ENCODE measurements around the gene MORN1.
A peak's percentile ranks its signal among the peaks of the same experiment; 100 is the strongest.

MORN1 gene

DNA sequence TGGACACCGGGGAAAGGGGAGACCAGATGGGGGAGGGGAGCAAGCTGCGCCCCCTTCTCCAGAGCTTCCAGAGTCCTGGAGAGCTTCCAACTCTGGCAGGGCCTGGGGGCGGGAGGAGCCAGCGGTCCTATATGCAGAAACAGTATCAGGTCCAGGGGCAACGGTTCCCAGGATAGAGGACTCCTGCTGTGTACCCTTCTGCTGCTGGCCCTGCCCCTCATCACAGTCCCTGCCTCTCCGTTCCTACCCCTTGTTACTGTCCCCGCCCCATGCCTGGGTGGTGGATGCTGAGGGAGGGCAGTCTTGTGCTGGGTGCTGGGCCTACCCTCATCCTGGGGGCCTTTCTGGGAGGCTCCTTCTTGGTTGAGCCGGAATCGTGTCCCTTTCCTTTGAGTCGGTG, 40.2 kb upstream of the MORN1 start:
- POLR2A ChIA-PET = no interaction called here
- no peak overlapping the region for H3K4me3 ChIP-seq (ENCODE audit: low read depth, low read length)
- TF ChIP-seq, protein P1, sequence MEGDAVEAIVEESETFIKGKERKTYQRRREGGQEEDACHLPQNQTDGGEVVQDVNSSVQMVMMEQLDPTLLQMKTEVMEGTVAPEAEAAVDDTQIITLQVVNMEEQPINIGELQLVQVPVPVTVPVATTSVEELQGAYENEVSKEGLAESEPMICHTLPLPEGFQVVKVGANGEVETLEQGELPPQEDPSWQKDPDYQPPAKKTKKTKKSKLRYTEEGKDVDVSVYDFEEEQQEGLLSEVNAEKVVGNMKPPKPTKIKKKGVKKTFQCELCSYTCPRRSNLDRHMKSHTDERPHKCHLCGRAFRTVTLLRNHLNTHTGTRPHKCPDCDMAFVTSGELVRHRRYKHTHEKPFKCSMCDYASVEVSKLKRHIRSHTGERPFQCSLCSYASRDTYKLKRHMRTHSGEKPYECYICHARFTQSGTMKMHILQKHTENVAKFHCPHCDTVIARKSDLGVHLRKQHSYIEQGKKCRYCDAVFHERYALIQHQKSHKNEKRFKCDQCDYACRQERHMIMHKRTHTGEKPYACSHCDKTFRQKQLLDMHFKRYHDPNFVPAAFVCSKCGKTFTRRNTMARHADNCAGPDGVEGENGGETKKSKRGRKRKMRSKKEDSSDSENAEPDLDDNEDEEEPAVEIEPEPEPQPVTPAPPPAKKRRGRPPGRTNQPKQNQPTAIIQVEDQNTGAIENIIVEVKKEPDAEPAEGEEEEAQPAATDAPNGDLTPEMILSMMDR (IDR thresholded peaks at IDR 0.05; ENCODE audit: insufficient read depth, low read length, missing control alignments) = no peak
- no peak for DNase-seq (ENCODE audit: low read depth, low spot score)
- CTCF ChIA-PET = interaction anchor here (1.4 kb wide), 1 partner anchor 116 kb away, joined by 5 read pairs; no protein-coding TSS in a partner anchor

DNA sequence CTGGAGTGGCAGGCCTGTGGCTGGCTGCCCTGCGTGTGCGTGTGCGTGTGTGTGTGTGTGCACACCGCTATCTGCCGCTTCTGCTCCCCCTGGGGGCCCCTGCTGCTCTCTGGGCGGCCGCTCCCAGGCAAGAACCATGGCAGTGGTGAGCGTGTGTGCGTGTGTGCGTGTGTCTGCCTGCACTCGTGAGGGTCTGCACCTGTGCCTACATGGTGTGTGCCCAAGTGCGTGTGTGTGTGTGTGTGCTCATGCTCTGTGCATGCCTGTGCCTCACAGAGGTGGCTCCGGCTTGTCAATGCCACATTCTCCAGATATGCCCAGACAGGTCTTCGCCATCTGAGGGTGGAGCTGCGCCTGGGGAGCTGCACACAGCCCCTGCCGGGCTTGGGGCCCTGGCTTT, 39.7 kb upstream of the MORN1 start:
- TF ChIP-seq, protein P1 (IDR thresholded peaks at IDR 0.05; ENCODE audit: insufficient read depth, low read length, missing control alignments) = no peak
- CTCF ChIA-PET = interaction anchor here (0.8 to 2.0 kb wide), 3 partner anchors 13 to 117 kb away, joined by 3 to 5 read pairs (median 5); no protein-coding TSS in a partner anchor
- POLR2A ChIA-PET = no interaction called here
- no peak overlapping the region for H3K4me3 ChIP-seq (ENCODE audit: low read depth, low read length)
- no peak for DNase-seq (ENCODE audit: low read depth, low spot score)

DNA sequence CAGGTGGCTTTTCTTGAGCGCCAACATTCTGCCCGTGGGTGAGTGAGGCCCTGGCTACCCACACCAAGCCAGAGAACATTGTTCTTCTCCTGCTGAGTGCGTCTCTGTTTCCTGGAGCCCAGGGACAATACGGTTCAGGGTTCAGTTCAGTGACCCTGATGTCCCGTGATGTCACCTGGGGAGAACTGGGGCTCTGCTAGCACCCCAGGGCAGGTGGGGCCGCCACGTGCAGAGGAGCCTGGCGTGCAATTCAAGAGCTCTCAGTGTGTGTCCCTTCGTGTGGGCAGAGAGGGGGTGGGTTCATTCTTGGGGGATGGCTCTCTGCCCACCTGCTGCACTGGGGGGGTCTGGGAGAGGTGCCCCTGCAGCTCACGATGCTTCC, 39.2 kb upstream of the MORN1 start:
- TF ChIP-seq, protein P1 (IDR thresholded peaks at IDR 0.05; ENCODE audit: insufficient read depth, low read length, missing control alignments) = no peak
- no peak for DNase-seq (ENCODE audit: low read depth, low spot score)
- no peak overlapping the region for H3K4me3 ChIP-seq (ENCODE audit: low read depth, low read length)
- ChIA-PET CTCF (interaction anchor here (0.8 to 2.0 kb wide), 3 partner anchors 12 to 118 kb away, joined by 3 to 7 read pairs (median 5); no protein-coding TSS in a partner anchor), POLR2A (no interaction called here)

DNA sequence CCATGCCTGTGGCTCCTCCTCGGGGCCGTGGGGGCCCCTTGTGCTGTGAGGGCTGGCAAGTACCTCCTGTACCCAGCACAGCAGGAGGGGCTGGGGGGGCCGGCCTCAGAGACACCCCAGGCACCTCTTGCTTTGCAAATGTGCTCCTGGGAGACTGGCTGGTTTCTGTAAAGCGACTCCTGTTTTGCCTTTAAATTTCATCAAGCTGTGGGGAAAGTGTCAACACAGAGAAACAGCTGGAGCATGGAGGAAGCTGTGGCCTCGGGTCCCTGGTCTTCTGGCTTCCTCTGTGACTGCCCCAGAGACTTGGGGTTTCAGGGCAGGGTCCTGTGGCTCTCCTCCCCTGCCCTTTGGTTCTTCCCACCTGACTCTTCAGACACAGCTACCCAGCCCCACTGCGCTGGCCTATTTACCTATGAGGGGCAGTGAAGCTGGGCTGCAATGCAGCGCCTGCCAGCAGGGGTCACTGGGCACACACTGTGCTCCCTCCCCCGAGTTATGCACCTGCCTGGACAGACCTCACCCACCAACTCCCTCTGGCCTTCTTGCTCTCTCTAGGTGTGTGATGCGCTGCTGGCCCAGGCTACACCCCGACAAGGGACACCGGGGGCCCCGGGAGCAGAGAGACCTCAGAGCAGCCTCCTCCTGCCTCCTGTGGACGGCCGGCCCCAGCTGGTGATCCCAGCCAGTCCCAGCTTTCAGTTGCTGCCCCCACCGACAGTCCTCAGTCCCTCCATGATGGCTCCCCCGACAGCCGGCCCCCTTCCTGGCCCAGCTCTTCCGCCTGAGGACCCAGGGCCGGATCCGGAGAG, 38.6 kb upstream of the MORN1 start:
- no peak for DNase-seq (ENCODE audit: low read depth, low spot score)
- POLR2A ChIA-PET = no interaction called here
- TF ChIP-seq, protein P1 (IDR thresholded peaks at IDR 0.05; ENCODE audit: insufficient read depth, low read length, missing control alignments) = peak; percentile 36
- no peak overlapping the region for H3K4me3 ChIP-seq (ENCODE audit: low read depth, low read length)
- CTCF ChIA-PET = interaction anchor here (0.8 to 2.0 kb wide), 3 partner anchors 11 to 119 kb away, joined by 3 to 7 read pairs (median 5); no protein-coding TSS in a partner anchor

DNA sequence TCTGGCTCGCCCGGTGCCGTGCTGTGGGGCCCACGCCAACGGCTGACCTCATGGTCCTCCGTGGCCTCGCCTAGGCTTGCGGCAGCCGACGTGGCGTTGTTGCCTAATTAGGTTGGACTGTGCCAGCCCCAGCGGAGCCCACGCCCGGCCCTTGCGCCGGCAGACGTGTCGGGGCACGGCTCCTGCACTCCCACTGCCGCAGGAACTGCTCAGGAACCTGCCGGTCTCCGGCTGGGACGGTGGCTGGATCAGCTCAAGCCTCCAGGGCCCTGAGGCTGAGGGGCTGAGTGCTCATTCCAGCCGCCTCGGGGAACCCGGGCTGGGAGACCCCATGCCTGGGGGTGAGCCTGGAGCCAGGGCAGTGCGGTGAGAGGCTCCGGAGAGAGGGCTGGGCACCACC, 37.1 kb upstream of the MORN1 start:
- no peak overlapping the region for H3K4me3 ChIP-seq (ENCODE audit: low read depth, low read length)
- TF ChIP-seq, protein P1 (IDR thresholded peaks at IDR 0.05; ENCODE audit: insufficient read depth, low read length, missing control alignments) = no peak
- CTCF ChIA-PET = no interaction called here
- no peak for DNase-seq (ENCODE audit: low read depth, low spot score)
- POLR2A ChIA-PET = no interaction called here

DNA sequence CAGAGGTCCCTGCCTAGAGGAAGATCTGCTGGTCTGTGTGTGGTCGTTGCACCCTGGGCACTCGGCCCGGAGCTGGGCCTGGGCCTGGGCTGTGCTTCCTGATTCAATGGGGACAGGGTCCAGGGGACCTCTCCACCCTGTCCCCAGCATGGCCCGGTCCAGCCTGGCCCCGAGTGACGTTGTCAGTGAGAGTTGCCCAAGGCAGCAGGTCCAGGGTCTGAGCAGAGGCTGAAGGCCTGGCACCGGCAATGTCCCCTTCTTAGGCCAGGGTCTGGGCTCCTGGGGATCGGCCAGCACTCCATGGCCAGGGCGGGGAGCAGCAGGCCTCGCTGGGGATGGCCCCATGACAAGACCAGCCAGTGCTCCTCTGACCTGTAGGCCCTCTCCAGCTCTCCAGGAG, 36.6 kb upstream of the MORN1 start:
- ChIA-PET POLR2A (no interaction called here), CTCF (interaction anchor here (1.6 kb wide), 1 partner anchor 10 kb away, joined by 4 read pairs; no protein-coding TSS in a partner anchor)
- no peak overlapping the region for H3K4me3 ChIP-seq (ENCODE audit: low read depth, low read length)
- TF ChIP-seq, protein P1 (IDR thresholded peaks at IDR 0.05; ENCODE audit: insufficient read depth, low read length, missing control alignments) = no peak
- DNase-seq (ENCODE audit: low read depth, low spot score) = no peak

Measured in AG04449 (cell line).